ENCODE results near the gene USP3.
"Not testable (repeated sequence)": the region's sequence is repeated elsewhere in the genome, so short reads cannot be mapped to it uniquely, and the experiment has no call there.

Gene USP3

GRCh38 chr15:63487758-63488397 is 16.5 kb upstream of the USP3 start:
- H3K4me3 Mint-ChIP-seq, H3K36me3 Mint-ChIP-seq, H3K27me3 Mint-ChIP-seq, ATAC-seq, H3K9me3 Mint-ChIP-seq: not testable (repeated sequence)
- Mint-ChIP-seq H3K27ac (peak overlapping the region; percentile 68), H3K4me1 (peaks cover 63% of the 10 kb centered on the region)

- Mint-ChIP-seq H3K27me3 (no peaks in the 10 kb centered on the region), H3K27ac (peak overlapping the region; percentile 21), H3K4me1 (peaks cover 63% of the 10 kb centered on the region), H3K4me3 (no peak overlapping the region), H3K9me3 (no peaks in the 10 kb centered on the region), H3K36me3 (no peaks in the 10 kb centered on the region)
- no peak for ATAC-seq
These were observed 15.9 kb upstream of the USP3 start for GRCh38 chr15:63488398-63488960.

DNA sequence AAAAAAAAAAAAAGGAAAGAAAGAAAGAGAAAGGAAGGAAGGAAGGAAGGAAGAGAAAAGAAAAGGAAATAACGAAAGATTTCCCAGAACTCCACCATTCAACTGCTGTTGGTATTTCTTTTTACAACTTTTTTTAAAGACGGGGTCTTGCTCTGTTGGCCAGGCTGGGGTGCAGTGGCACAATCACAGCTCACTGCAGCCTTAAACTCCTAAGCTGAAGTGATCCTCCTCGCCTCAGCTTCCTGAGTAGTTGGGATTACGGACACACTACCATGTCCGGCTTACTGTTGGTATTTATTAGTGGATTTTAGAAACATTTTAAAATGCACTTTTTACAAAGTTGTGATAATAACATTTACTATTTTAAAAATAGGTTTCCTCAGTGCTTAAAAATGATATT is 15.0 kb upstream of the USP3 start:
- no peak overlapping the region for H3K4me3 Mint-ChIP-seq
- H3K27ac Mint-ChIP-seq, result peak overlapping the region; percentile 21
- ATAC-seq, result no peak
- peaks cover 60% of the 10 kb centered on the region for H3K4me1 Mint-ChIP-seq
- no peaks in the 10 kb centered on the region for H3K36me3 Mint-ChIP-seq
- H3K9me3 Mint-ChIP-seq, result no peaks in the 10 kb centered on the region
- H3K27me3 Mint-ChIP-seq, result no peaks in the 10 kb centered on the region

DNA sequence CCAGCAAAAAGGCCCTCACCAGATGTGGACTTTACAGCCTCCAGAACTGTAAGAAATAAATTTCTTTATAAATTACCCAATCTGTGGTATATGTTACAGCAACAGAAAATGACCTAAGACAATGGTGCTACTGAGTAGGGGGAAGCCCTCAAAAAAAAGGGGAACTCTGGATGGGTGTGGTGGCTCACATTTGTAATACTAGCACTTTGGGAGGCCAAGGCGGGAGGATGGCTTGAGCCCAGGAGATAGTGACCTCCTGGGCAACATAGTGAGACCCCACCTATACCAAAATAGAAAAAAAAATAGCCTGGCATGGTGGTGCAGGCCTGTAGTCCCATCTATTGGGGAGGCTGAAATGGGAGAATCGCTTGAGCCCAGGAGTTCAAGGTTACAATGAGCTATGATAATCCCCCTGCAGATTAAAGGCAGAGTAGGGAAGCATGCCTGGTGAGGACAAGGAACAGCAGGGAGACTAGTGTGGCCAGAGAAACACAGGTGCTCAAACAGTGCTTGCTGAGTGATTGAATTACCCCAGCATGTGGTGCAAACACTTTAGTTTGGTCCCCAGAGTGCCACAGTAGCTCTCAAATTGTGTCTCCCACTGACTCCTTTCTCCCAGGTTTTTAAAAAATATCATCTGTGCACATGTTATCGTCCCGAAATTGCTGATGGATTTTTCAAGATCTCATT is 13.9 kb upstream of the USP3 start:
- Mint-ChIP-seq H3K4me3 (peak overlapping the region; percentile 54), H3K27ac (peak overlapping the region; percentile 69), H3K4me1 (peaks cover 51% of the 10 kb centered on the region), H3K36me3 (no peaks in the 10 kb centered on the region), H3K9me3 (no peaks in the 10 kb centered on the region), H3K27me3 (no peaks in the 10 kb centered on the region)
- no peak for ATAC-seq

- Mint-ChIP-seq H3K27ac (peak overlapping the region; percentile 69), H3K36me3 (no peaks in the 10 kb centered on the region), H3K4me1 (peaks cover 45% of the 10 kb centered on the region), H3K27me3 (no peaks in the 10 kb centered on the region), H3K9me3 (no peaks in the 10 kb centered on the region), H3K4me3 (peak overlapping the region; percentile 54)
- ATAC-seq, result peak; percentile 85
These were observed 13.1 kb upstream of the USP3 start for GRCh38 chr15:63491116-63491827.

DNA sequence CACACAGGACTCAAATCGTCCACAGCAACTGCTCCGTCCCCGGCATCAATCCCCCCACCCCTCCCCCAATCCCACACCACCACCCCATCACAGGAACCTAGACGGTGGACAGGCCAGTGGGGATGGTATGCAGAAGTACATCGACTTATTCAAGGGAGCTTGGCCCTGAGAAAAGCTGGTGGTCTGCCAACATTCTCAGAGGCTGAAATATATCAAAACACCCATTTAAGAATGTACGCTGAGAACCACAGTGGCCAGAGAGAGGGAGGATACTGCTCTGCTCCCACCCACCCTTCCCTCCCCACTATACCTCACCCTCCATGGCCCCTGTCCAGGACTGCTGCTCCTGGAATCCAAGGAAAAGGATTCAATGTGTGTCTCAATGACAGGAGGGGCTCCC is 12.4 kb upstream of the USP3 start:
- Mint-ChIP-seq H3K36me3 (no peaks in the 10 kb centered on the region), H3K27me3 (no peaks in the 10 kb centered on the region), H3K4me3 (no peak overlapping the region), H3K9me3 (no peaks in the 10 kb centered on the region), H3K4me1 (peaks cover 38% of the 10 kb centered on the region), H3K27ac (peak overlapping the region; percentile 69)
- no peak for ATAC-seq

DNA sequence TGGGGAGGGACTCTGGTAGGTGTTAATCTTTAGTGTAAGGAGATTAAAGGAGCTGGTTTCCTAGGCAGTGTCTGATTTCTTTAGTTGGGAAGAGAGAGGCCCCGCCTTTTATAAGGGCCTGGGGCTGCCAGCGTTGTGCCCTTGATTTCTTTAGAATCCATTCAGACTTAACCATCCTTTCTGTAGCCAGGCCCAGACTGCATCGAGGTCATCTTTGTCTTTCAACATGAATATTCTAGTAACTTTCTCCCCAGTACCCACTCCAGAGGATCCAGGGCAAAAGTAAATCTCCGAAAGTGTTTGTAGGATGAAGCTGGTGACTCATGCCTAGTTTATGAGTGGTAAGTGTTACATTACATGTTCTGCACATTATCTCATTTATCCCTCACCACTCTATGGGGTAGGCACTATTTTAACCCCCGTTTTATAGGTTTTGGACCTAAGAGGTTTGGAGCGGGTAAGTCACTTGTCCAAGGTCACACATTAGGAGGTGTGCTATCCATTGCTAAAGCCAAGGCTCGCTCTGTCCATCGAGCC is 11.8 kb upstream of the USP3 start:
- no peaks in the 10 kb centered on the region for H3K36me3 Mint-ChIP-seq
- no peak overlapping the region for H3K4me3 Mint-ChIP-seq
- no peaks in the 10 kb centered on the region for H3K9me3 Mint-ChIP-seq
- H3K27ac Mint-ChIP-seq, result peak overlapping the region; percentile 69
- no peaks in the 10 kb centered on the region for H3K27me3 Mint-ChIP-seq
- H3K4me1 Mint-ChIP-seq, result peaks cover 32% of the 10 kb centered on the region
- ATAC-seq, result no peak

DNA sequence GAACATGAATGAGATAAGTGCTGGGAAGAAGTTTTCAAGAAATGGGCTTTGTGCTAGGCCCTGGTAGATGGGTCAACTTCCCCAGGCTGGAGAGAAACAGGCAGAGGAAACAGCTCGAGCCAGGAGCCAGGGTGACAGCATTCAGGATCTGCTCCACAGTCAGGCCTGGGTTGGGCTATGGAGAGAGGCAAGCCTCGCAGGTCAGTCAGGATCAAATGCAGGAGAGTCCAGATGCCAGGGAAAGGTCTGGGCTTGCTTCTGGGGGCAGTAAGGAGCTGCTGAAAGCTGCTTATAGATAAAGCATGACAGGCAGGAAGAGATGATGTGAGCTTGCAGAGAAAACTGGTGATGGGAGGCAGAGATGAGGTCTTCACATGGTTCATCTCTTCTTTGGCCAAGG is 11.0 kb upstream of the USP3 start:
- peak overlapping the region; percentile 69 for H3K27ac Mint-ChIP-seq
- H3K36me3 Mint-ChIP-seq, result no peaks in the 10 kb centered on the region
- H3K4me3 Mint-ChIP-seq, result no peak overlapping the region
- ATAC-seq, result no peak
- no peaks in the 10 kb centered on the region for H3K9me3 Mint-ChIP-seq
- peaks cover 31% of the 10 kb centered on the region for H3K4me1 Mint-ChIP-seq
- H3K27me3 Mint-ChIP-seq, result no peaks in the 10 kb centered on the region

- Mint-ChIP-seq H3K9me3 (no peaks in the 10 kb centered on the region), H3K4me1 (peaks cover 31% of the 10 kb centered on the region), H3K36me3 (no peaks in the 10 kb centered on the region), H3K27ac (peak overlapping the region; percentile 69), H3K27me3 (no peaks in the 10 kb centered on the region), H3K4me3 (no peak overlapping the region)
- no peak for ATAC-seq
These were observed 10.0 kb upstream of the USP3 start for GRCh38 chr15:63494408-63494807.

DNA sequence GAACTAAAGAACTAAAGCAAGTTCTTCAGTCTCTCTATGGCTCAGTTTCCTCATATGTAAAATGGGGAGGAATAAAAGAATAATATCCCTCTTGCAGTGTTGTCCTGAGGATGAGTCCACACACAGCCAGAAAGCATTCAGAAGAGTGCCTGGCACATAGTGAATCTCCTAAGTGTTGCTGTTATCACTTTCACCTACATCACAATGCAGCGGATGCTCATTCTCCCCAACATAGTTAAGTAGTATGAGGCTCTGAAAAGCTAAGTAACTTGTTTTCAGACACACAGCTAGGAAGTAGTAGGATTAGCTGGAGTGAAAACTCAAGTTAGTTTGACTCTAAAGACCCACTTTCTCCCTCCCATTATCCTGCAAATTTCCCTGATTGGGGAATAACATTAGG is 9.1 kb upstream of the USP3 start:
- ATAC-seq, result no peak
- no peak overlapping the region for H3K27ac Mint-ChIP-seq
- H3K4me1 Mint-ChIP-seq, result peaks cover 35% of the 10 kb centered on the region
- no peaks in the 10 kb centered on the region for H3K36me3 Mint-ChIP-seq
- H3K4me3 Mint-ChIP-seq, result no peak overlapping the region
- H3K27me3 Mint-ChIP-seq, result no peaks in the 10 kb centered on the region
- no peaks in the 10 kb centered on the region for H3K9me3 Mint-ChIP-seq

DNA sequence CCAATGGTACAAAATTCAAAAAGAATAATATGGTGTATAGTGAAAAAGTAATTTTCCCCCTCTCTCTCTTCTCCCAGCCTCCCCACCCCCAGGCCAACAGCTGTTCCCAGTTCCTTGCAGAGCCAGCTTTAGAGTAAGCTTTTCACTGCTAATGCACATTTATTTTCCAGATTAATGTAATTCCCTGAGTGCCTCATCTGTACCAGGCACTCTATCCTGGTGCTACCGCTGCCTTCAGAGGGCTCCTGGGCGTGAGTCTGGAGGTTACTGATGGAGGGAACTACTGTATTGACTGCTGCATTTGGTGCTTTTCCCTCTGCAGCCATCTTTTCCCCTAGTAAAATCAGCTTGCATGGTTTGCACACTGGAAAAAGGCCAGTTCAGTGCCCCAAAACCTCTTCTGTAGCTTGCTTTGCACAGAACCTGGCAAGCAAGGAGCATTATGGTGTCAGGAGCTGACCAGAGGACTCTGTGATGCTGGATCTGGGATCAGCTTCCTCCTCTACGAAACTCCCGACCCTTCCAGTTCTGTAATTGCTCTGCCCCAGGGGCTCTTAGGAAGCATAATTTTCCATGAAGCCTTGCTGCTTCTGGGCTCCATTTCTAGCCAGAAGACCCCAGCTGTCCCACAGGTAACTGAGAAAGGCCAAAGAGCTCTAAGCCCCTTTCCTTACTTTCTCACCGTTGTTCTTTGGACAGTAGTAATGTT is 8.5 kb upstream of the USP3 start:
- peaks cover 35% of the 10 kb centered on the region for H3K4me1 Mint-ChIP-seq
- no peak overlapping the region for H3K4me3 Mint-ChIP-seq
- H3K36me3 Mint-ChIP-seq, result no peaks in the 10 kb centered on the region
- no peaks in the 10 kb centered on the region for H3K27me3 Mint-ChIP-seq
- H3K9me3 Mint-ChIP-seq, result no peaks in the 10 kb centered on the region
- ATAC-seq, result no peak
- no peak overlapping the region for H3K27ac Mint-ChIP-seq

- Mint-ChIP-seq H3K27ac (no peak overlapping the region), H3K27me3 (no peaks in the 10 kb centered on the region), H3K4me3 (no peak overlapping the region), H3K4me1 (peaks cover 46% of the 10 kb centered on the region), H3K36me3 (no peaks in the 10 kb centered on the region), H3K9me3 (no peaks in the 10 kb centered on the region)
- peak; percentile 85 for ATAC-seq
These were observed 6.5 kb upstream of the USP3 start for GRCh38 chr15:63497642-63498467.

DNA sequence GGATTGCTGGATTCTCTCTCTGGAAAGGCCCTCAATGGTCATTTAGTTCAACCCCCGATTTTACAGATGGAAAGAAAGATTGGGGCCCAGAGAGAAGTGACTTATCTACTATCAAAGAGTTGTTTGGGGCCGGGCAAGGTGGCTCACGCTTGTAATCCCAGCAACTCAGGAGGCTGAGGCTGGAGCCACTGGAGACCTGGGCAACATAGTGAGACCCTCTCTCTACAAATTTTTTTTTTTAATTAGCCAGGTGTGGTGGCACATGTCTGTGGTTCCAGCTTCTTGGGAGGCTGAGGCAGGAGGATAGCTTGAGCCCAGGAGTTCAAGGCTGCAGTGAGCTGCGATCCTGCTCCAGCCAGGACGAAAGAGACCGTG is 5.2 kb upstream of the USP3 start:
- no peak overlapping the region for H3K4me3 Mint-ChIP-seq
- peaks cover 42% of the 10 kb centered on the region for H3K4me1 Mint-ChIP-seq
- H3K27me3 Mint-ChIP-seq, result no peaks in the 10 kb centered on the region
- no peaks in the 10 kb centered on the region for H3K36me3 Mint-ChIP-seq
- no peaks in the 10 kb centered on the region for H3K9me3 Mint-ChIP-seq
- no peak overlapping the region for H3K27ac Mint-ChIP-seq
- ATAC-seq, result no peak

DNA sequence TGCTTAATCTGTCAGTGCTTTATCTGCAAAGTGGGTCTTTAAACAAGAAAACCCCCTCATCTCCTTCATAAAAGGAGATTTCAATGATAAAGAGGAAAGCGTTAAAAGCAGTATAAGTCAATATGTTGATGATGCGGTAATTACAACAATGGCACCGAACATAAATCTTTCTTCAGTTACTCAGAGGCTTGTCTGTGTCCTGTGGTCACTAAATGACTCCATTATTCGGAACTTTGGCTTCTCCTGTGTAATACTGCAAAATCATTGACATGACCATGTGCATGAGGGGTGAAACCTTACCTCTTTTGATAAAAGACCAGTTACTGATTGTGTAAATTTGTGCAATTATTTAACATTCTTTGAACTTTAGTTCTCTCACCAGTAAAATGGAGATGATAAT is 4.8 kb upstream of the USP3 start:
- Mint-ChIP-seq H3K36me3 (no peaks in the 10 kb centered on the region), H3K4me1 (peaks cover 42% of the 10 kb centered on the region), H3K4me3 (no peak overlapping the region), H3K9me3 (no peaks in the 10 kb centered on the region), H3K27ac (peak overlapping the region; percentile 98), H3K27me3 (no peaks in the 10 kb centered on the region)
- no peak for ATAC-seq
